Nephron progenitor cell (in vitro differentiated cells): ENCODE data around the gene CELF4.

ENCODE experiments used
- DNase-seq: peaks from one replicate; pipeline ENCODE4 v3.0.0; 2021
- H3K27ac Mint-ChIP-seq: 2 replicates; pipeline ENCODE4 v1.8.0; 2021; ENCODE audit warnings: mild to moderate bottlenecking, moderate library complexity, mixed read lengths
- H3K27me3 Mint-ChIP-seq: 2 replicates; pipeline ENCODE4 v1.8.0; 2021; ENCODE audit warnings: mild to moderate bottlenecking, low read depth, mixed read lengths; ENCODE audit not compliant: poor library complexity
- H3K36me3 Mint-ChIP-seq: 2 replicates; pipeline ENCODE4 v1.8.0; 2021; ENCODE audit warnings: low read depth, mixed read lengths
- H3K4me1 Mint-ChIP-seq: 2 replicates; pipeline ENCODE4 v1.8.0; 2021; ENCODE audit warnings: mixed read lengths
- H3K4me3 Mint-ChIP-seq: 2 replicates; pipeline ENCODE4 v1.8.0; 2021; ENCODE audit warnings: mild to moderate bottlenecking, moderate library complexity, mixed read lengths
- H3K9me3 Mint-ChIP-seq: 2 replicates; pipeline ENCODE4 v1.8.0; 2021; ENCODE audit warnings: mild to moderate bottlenecking, moderate library complexity, mixed read lengths
- TF ChIP-seq, protein P1 (sequence below): fragments of 200-600 bp; sonication (generic); IDR thresholded peaks from 2 replicates; pipeline ENCODE4 v1.5.0; 2021; ENCODE audit warnings: antibody characterized with exemption

CELF4 gene

DNA sequence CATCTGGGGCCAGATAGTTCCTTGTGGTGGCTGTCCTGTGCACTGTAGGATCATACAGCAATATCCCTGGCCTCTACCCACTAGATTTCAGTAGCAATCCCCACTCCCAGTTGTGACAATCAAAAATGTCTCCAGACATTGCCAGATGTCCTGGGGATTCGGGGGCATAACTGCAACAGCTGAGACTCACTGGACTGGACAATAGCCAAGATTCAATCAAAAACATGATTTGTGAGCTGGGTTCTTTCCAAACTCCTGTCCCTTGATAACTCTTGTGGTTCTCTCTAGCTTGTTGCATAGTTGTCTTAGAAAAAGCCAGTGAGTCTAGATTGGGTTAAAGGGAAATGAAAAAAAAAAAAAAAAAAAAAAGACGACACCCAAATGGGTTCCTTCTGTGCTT is 293.4 kb downstream of the CELF4 start:
- Mint-ChIP-seq H3K9me3 (peaks cover 14% of the 10 kb centered on the region), H3K27ac (no peak overlapping the region), H3K4me3 (no peak overlapping the region), H3K36me3 (no peaks in the 10 kb centered on the region), H3K4me1 (peaks cover 9% of the 10 kb centered on the region), H3K27me3 (peaks cover 16% of the 10 kb centered on the region)
- DNase-seq = no peak
- TF ChIP-seq, protein P1, sequence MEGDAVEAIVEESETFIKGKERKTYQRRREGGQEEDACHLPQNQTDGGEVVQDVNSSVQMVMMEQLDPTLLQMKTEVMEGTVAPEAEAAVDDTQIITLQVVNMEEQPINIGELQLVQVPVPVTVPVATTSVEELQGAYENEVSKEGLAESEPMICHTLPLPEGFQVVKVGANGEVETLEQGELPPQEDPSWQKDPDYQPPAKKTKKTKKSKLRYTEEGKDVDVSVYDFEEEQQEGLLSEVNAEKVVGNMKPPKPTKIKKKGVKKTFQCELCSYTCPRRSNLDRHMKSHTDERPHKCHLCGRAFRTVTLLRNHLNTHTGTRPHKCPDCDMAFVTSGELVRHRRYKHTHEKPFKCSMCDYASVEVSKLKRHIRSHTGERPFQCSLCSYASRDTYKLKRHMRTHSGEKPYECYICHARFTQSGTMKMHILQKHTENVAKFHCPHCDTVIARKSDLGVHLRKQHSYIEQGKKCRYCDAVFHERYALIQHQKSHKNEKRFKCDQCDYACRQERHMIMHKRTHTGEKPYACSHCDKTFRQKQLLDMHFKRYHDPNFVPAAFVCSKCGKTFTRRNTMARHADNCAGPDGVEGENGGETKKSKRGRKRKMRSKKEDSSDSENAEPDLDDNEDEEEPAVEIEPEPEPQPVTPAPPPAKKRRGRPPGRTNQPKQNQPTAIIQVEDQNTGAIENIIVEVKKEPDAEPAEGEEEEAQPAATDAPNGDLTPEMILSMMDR = no peak

GRCh38 chr18:37270666-37271052 is 294.9 kb downstream of the CELF4 start:
- DNase-seq = no peak
- TF ChIP-seq, protein P1 = no peak
- no peak overlapping the region for H3K4me3 Mint-ChIP-seq
- peaks cover 19% of the 10 kb centered on the region for H3K27me3 Mint-ChIP-seq
- H3K27ac Mint-ChIP-seq = no peak overlapping the region
- no peaks in the 10 kb centered on the region for H3K36me3 Mint-ChIP-seq
- H3K9me3 Mint-ChIP-seq = peaks cover 7% of the 10 kb centered on the region
- H3K4me1 Mint-ChIP-seq = peaks cover 2% of the 10 kb centered on the region

DNA sequence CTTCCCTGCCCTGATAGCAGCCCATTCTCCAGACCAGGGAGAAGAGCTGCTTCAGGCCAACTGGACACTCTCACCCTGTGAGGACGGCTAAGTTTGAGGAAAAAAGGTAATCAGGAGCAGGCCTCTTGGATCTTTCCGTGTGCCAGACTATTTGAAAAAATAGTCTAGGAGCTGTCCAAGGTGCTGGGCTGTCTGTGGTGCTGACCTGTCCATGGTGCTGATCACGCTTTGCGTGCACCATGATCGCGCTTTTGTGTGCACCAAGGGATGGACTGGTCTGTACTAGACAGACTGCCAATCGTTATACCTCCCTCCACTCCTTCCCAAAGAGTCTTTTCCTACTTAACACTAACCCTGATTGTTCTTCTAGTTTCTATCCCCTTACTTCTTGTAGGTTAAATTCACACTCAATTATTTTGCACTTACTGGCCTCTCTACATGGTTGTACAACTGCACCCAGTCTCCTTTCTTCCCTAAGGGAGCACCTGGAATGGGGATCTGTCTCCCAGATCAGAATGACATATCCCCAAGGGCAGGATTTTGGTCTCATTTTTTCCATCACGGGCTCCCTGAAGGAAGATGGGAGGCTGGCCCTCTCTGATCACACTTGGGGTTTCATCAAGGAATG is 295.4 kb downstream of the CELF4 start:
- DNase-seq = peak; percentile 89
- H3K9me3 Mint-ChIP-seq = peaks cover 4% of the 10 kb centered on the region
- no peak overlapping the region for H3K4me3 Mint-ChIP-seq
- H3K36me3 Mint-ChIP-seq = no peaks in the 10 kb centered on the region
- no peak overlapping the region for H3K27ac Mint-ChIP-seq
- TF ChIP-seq, protein P1 = no peak
- no peaks in the 10 kb centered on the region for H3K4me1 Mint-ChIP-seq
- H3K27me3 Mint-ChIP-seq = peaks cover 19% of the 10 kb centered on the region

DNA sequence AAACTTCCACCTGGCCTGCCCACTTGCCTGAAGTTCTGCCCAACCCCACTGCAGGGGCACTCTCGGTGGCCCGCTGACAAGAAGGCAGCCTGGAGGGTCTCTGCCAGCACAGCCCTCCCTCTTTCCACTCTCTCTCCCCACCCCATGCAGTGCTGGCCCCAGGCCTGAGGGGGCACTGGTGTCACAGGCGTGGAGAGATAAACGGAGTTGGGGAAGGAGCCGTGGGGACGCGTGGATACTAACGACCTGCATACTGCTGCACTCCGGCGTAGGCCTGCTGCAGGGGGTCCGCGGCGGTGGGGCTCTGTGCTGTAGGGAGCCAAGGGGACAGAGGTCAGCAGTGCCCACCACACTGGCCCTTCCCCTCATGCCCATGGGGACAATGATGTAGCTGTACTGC is 299.3 kb downstream of the CELF4 start:
- Mint-ChIP-seq H3K4me3 (no peak overlapping the region), H3K4me1 (no peaks in the 10 kb centered on the region), H3K36me3 (no peaks in the 10 kb centered on the region), H3K9me3 (no peaks in the 10 kb centered on the region), H3K27me3 (peaks cover 27% of the 10 kb centered on the region), H3K27ac (no peak overlapping the region)
- DNase-seq = peak; percentile 49
- TF ChIP-seq, protein P1 = peak; percentile 48

DNA sequence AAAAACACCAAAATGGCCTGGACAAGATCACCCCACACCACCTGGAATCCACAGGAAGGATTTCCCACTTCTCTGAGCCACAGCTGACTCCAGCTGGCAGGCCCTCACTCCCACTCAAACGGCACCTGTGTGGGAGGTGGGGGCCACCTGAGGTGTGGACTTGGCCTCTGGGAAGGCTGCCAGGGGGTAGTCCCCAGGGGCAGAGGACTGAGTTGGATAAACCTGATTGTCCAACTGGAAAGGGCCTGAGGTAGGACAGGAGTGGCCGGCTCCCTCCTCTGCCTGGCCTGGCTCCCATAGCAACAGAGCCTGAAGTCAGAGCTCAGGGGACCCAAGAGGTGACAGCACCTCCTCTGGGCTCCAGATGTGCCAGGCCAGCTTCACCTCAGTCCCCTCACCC is 300.2 kb downstream of the CELF4 start:
- Mint-ChIP-seq H3K9me3 (no peaks in the 10 kb centered on the region), H3K27me3 (peaks cover 24% of the 10 kb centered on the region), H3K4me1 (no peaks in the 10 kb centered on the region), H3K4me3 (no peak overlapping the region), H3K36me3 (no peaks in the 10 kb centered on the region), H3K27ac (no peak overlapping the region)
- no peak for DNase-seq
- TF ChIP-seq, protein P1 = no peak

GRCh38 chr18:37264956-37265355 is 300.6 kb downstream of the CELF4 start:
- H3K4me1 Mint-ChIP-seq = no peaks in the 10 kb centered on the region
- no peaks in the 10 kb centered on the region for H3K9me3 Mint-ChIP-seq
- no peak overlapping the region for H3K4me3 Mint-ChIP-seq
- H3K27ac Mint-ChIP-seq = no peak overlapping the region
- no peaks in the 10 kb centered on the region for H3K36me3 Mint-ChIP-seq
- DNase-seq = no peak
- TF ChIP-seq, protein P1 = no peak
- peaks cover 24% of the 10 kb centered on the region for H3K27me3 Mint-ChIP-seq
